Endothelial cell of hepatic sinusoid (primary cell): ENCODE measurements around the gene GMIP.

Experiments
- in situ Hi-C: cut with HindIII; loops from 2 replicates; pipeline ENCODE4 v1.10.0; 2017; ENCODE audit warnings: low sequenced_read_pairs

The GMIP gene

GRCh38 chr19:19636573-19637185 lies 6.8 kb downstream of the GMIP start:
- in situ Hi-C loops: no loop called here

GRCh38 chr19:19635313-19635702 lies 8.1 kb downstream of the GMIP start:
- in situ Hi-C loops: no loop called here

DNA sequence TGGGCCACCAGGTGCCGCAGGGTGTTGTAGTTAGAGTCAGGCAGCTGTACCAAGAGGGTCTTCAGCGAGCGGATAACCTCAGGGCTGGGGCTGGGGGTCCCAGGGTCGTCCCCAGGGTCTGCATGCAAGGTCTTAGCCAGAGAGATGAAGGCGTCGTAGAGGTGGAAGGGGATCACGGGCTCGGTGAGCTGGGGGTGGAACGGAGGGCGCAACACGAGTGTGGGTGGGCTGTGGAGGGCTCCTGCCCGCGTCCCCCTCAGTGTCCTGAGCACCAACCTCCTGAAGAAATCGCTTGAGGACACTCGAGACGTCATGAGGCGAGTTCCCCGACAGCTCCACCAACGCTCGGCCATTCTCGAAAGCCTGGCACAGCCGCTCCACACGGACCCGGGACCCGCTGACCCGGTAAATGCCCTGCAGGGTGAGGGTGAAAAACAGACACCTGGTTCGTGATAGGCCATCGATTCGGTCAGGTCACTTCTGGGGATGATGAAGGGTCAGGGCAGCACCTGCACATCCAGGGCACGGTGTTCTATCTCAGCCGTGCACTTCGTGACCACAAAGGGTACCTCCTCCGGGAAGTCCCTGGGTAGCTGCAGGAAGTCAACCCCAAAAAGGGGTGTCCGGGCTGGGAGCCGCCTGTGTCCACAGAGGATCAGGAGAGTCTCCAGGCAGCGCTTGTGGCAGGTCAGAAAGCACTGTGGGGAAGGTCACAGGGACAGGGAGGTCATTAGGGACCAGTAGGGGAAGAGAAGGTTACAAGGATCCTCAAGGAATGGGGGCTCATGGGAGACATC lies 8.7 kb downstream of the GMIP start:
- in situ Hi-C loops: no loop called here

GRCh38 chr19:19633711-19634515 lies 9.5 kb downstream of the GMIP start:
- in situ Hi-C loops: no loop called here

- in situ Hi-C loops: no loop called here
These were observed 10.8 kb downstream of the GMIP start for GRCh38 chr19:19632661-19633060.

DNA sequence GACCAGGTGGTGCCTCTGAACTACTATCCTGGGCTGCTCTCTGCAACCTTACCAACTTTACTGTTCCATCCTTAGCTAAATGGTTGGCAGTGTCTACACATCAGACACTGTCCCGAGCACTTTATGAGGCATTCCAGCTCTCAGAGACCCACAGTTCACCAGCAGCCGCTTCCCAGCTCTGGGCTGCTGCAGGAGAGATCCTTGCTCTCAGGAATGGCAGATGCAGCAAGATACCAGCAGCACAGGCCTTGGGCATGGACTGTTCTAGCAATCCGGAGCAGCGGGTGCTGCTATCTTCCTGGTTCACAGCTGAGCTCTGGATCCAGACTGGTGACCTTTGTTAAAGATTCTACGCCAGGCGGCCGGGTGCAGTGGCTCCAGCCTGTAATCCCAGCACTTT lies 12.1 kb downstream of the GMIP start:
- in situ Hi-C loops: no loop called here

GRCh38 chr19:19630426-19630825 lies 13.0 kb downstream of the GMIP start:
- in situ Hi-C loops: no loop called here

GRCh38 chr19:19630062-19630414 lies 13.4 kb downstream of the GMIP start:
- in situ Hi-C loops: no loop called here

- in situ Hi-C loops: no loop called here
These were observed 14.8 kb downstream of the GMIP start for GRCh38 chr19:19628501-19629134.

GRCh38 chr19:19627621-19628500 lies 15.6 kb downstream of the GMIP start, which contains the start of gene LPAR2:
Gene LPAR2 (minus strand): TSS chr19:19628220. CDS start chr19:19627275, 945 bp downstream.
- in situ Hi-C loops: no loop called here

DNA sequence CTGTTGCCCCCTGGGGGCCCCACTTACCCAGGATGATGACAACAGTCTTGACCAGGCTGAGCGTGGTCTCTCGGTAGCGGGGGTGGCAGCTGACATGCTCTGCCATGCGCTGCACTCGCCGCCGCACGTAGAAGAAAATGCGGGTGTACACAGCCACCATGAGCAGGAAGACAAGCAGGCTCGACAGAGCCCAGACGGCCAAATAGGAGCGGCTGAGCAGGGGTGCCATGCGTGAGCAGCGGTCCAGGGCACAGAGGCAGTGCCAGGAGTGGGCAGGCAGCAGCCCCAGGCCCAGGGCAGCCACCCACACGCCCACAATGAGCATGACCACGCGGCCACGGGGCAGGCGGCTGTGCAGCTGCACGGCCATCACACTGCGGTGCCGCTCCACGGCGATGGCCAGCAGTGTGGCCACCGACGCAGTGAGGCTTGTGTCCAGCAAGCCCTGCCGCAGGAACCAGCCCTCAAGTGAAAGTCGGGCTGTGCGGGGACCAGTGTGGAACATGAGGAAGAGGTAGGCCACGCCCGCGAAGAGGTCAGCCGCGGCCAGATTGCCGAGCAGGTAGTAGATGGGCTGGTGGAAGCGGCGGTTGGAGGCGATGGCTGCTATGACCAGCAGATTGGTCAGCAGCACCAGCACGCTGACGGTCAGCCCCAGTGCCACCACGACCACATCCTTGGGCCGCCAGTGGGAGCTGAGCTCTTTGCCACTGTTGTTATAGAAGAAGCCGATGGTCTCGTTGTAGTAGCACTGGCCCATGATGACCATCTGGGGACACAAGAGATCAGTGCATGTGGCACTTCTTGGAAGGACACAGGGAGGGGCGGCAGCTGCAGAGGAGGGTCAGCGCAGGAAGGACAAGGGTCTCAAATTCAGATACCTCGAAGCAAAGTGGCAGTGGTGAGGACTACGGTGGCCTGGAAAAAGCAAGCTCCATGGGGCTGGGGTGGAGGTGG lies 16.7 kb downstream of the GMIP start:
- in situ Hi-C loops: no loop called here

- in situ Hi-C loops: no loop called here
These were observed 19.4 kb downstream of the GMIP start for GRCh38 chr19:19624032-19624570.

DNA sequence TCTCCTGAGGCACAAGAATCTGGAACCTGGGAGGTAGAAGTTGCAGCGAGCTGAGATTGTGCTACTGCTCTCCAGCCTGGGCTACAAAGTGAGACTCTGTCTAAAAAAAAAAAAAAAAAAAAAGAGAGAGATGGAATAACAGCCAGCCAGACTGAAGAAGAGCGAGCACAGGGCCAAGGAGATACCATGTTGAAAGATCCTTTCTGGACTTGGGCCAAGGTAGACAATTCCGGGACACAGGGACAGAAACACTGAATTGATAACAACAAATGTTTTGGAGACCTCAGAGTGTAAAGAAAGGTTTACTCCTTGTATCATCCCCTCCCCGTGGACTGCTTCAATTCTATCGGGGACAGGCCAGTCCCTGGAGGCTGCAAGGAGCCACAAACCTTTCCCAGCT lies 20.1 kb downstream of the GMIP start:
- in situ Hi-C loops: no loop called here

DNA sequence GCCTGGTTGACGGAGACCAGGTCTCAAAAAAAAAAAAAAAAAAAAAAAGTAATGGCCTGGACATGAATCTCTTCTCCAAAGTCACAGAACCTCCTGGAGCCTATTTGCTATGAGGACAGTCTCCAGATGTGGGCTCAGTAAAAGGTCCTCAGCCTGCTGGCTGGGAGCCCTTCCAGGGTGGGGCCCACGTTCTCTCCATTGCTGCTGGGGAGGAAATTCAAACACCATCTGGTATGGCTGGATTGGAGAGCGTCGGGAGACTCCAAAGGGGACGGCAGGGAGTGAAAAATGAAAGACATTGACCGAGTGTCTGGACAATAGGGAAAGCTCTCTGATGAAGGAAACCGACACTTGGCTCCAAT lies 23.6 kb downstream of the GMIP start:
- in situ Hi-C loops: no loop called here

DNA sequence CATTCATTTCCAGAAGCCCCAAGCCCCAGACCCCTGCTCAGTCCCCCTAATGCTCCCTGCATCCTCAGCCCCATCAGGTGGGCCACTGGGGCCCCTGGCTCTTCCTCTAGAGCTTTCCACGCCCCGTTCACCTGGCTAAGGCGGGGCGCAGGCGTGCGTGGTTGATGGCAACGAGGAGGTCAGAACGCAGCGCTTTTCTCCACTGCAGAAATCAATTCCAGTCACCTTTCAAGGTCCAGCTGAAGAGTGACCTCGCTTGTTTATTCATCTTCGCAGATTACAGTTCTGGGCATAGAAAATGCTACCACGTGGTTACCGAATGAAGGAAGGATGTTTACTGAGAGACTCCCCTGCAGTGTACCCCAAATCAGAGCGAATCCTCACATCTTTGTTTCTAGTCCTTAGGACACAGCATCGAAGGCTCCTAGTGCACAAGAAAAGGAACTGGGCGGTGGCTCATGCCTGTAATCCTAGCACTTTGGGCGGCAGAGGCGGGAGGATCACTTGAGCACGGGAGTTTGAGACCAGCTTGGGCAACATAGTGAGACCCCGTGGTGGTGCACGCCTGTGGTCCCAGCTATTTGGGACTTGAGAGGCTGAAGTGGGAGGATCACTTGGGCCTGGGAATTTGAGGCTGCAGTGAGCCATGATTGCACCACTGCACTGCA lies 24.1 kb downstream of the GMIP start:
- in situ Hi-C loops: no loop called here

- in situ Hi-C loops: no loop called here
These were observed 25.0 kb downstream of the GMIP start, which contains the start of gene PBX4 for GRCh38 chr19:19618219-19619051. Gene PBX4 (minus strand): TSS chr19:19618687. CDS start chr19:19618629, 58 bp downstream.

- in situ Hi-C loops: no loop called here
These were observed 28.4 kb downstream of the GMIP start for GRCh38 chr19:19615086-19615485.
